Hippocampal formation (tissue), 2 donors: ENCODE data around the gene GGA1.

Experiments
- DNase-seq, 2 donors: peaks; one replicate each; lab custom pipeline; 2025; lab: John Stamatoyannopoulos, UW

The GGA1 gene

GRCh38 chr22:37630839-37631435 is 22.3 kb downstream of the GGA1 start:
- no peak for DNase-seq

GRCh38 chr22:37631448-37632173 is 23.0 kb downstream of the GGA1 start:
- no peak for DNase-seq

GRCh38 chr22:37632174-37633088 is 23.8 kb downstream of the GGA1 start:
- DNase-seq, result no peak

GRCh38 chr22:37633089-37633624 is 24.5 kb downstream of the GGA1 start:
- no peak for DNase-seq

GRCh38 chr22:37633625-37634416 is 25.2 kb downstream of the GGA1 start:
- peak; percentile 62 to 75 for DNase-seq

GRCh38 chr22:37634417-37634924 is 25.8 kb downstream of the GGA1 start:
- no peak for DNase-seq

- no peak for DNase-seq
These were observed 26.5 kb downstream of the GGA1 start for GRCh38 chr22:37635157-37635556.

- no peak for DNase-seq
These were observed 27.7 kb downstream of the GGA1 start for GRCh38 chr22:37636186-37636948.

GRCh38 chr22:37636949-37637273 is 28.3 kb downstream of the GGA1 start:
- DNase-seq, result no peak

GRCh38 chr22:37638391-37639069 is 29.9 kb downstream of the GGA1 start:
- DNase-seq, result no peak

GRCh38 chr22:37639070-37639760 is 30.6 kb downstream of the GGA1 start, which contains the start of gene SH3BP1:
SH3BP1 (plus strand) TSS chr22:37639669; CDS start chr22:37639788, 119 bp downstream.
- DNase-seq, result no peak

- DNase-seq, result no peak
These were observed 31.3 kb downstream of the GGA1 start for GRCh38 chr22:37639771-37640590.

GRCh38 chr22:37640591-37641560 is 32.2 kb downstream of the GGA1 start:
- DNase-seq, result no peak

- DNase-seq, result no peak
These were observed 32.9 kb downstream of the GGA1 start for GRCh38 chr22:37641561-37641949.

- DNase-seq, result peak; percentile 56 to 74
These were observed 34.7 kb downstream of the GGA1 start for GRCh38 chr22:37643225-37643847.

- DNase-seq, result no peak
These were observed 38.7 kb downstream of the GGA1 start for GRCh38 chr22:37647317-37647716.

GRCh38 chr22:37647928-37648327 is 39.3 kb downstream of the GGA1 start:
- no peak for DNase-seq
